Panc1 (cell line): Measurements from ENCODE around the gene EID2. TPM values are rescaled to one million over a fixed set of nuclear protein-coding genes. Genes with fewer than 3 reads are reported as not detected.

Experiments used
- ATAC-seq: fragments of 200-7000 bp; cut with Tn5 transposase; 2 replicates; pipeline ENCODE4 v1.9.1; 2020; ENCODE audit warnings: mild to moderate bottlenecking, moderate library complexity
- BruUV-seq: library from RNA; stranded (reverse); fragments of 400-500 nt; replicated peaks from 2 replicates; lab custom pipeline; 2021; lab: Mats Ljungman, UMichigan
- CTCF ChIA-PET: fragments of 300-600 bp; sonication (Branson Sonifier 250); formaldehyde crosslinking; loops from one replicate; lab custom pipeline; 2022; ENCODE audit warnings: antibody characterized with exemption; lab: Charles Lee
- POLR2A ChIA-PET: fragments of 300-600 bp; sonication (Branson Sonifier 250); formaldehyde crosslinking; loops from one replicate; lab custom pipeline; 2022; ENCODE audit warnings: antibody characterized with exemption; lab: Charles Lee
- DNase-seq: peaks from one replicate; pipeline ENCODE4 v3.0.0-alpha.2; 2010; ENCODE audit warnings: low read depth, low spot score
- H3K27ac ChIP-seq: 2 replicates; pipeline ENCODE4 v1.5.1; 2011; ENCODE audit warnings: mild to moderate bottlenecking, low read length, inconsistent platforms
- H3K27me3 ChIP-seq: fragments of 200-500 bp; sonication (Bioruptor generic); 2 replicates; pipeline ENCODE4 v1.6.0; 2014; ENCODE audit warnings: low read length, inconsistent platforms; ENCODE audit not compliant: control insufficient read depth, insufficient read depth
- H3K36me3 ChIP-seq: fragments of 200-500 bp; sonication (Bioruptor generic); 2 replicates; pipeline ENCODE4 v1.5.1; 2014; ENCODE audit warnings: inconsistent platforms, mild to moderate bottlenecking, low read length, moderate library complexity; ENCODE audit not compliant: control insufficient read depth, insufficient read depth
- H3K4me1 ChIP-seq: 2 replicates; pipeline ENCODE4 v1.5.1; 2011; ENCODE audit warnings: inconsistent platforms, mild to moderate bottlenecking, low read length, moderate library complexity; ENCODE audit not compliant: control insufficient read depth, insufficient read depth
- H3K4me3 ChIP-seq, 2 experiments: 2 replicates each; pipeline ENCODE4 v1.5.1; 2011 to 2012; ENCODE audit warnings: low read depth in 2 of 2, low read length in 2 of 2, mild to moderate bottlenecking in 2 of 2, inconsistent platforms in 1 of 2, moderate library complexity in 1 of 2
- H3K9me3 ChIP-seq: fragments of 200-500 bp; sonication (Bioruptor generic); 2 replicates; pipeline ENCODE4 v1.5.1; 2014; ENCODE audit warnings: low read depth, mild to moderate bottlenecking, inconsistent platforms, low read length, moderate library complexity; ENCODE audit not compliant: control insufficient read depth, insufficient read depth
- POLR2AphosphoS5 ChIP-seq: IDR thresholded peaks from 2 replicates; pipeline ENCODE4 v1.6.1; 2012; ENCODE audit warnings: mild to moderate bottlenecking, low read depth, low read length, moderate library complexity
- SIN3A ChIP-seq: IDR thresholded peaks from 2 replicates; pipeline ENCODE4 v1.6.1; 2012; ENCODE audit warnings: low read depth, mild to moderate bottlenecking, low read length, moderate library complexity, borderline replicate concordance; ENCODE audit not compliant: insufficient read depth
- TCF7L2 ChIP-seq: IDR thresholded peaks from 2 replicates; pipeline ENCODE4 v1.6.1; 2011; ENCODE audit warnings: mild to moderate bottlenecking, low read depth, low read length, inconsistent platforms
- in situ Hi-C: cut with HindIII; loops from 2 replicates; pipeline ENCODE4 v1.10.0; 2016; ENCODE audit warnings: low sequenced_read_pairs, low pct_unique_long_range_greater_than_20kb
- intact Hi-C: fragments of 100-400 bp; cut with micrococcal nuclease; formaldehyde crosslinking; loops from one replicate; pipeline ENCODE4 v1.10.0; 2022; ENCODE audit not compliant: unreplicated experiment
- total RNA-seq: library from RNA; stranded (reverse); gene quantifications from one replicate; pipeline ENCODE4 v1.2.1, GENCODE V29; 2021; ENCODE audit not compliant: unreplicated experiment
- TF ChIP-seq, protein P1 (sequence below), 2 experiments: IDR thresholded peaks; 2 replicates each; pipeline ENCODE4 v1.6.1; 2011 to 2012; ENCODE audit warnings: low read depth in 2 of 2, control low read depth in 1 of 2, low read length in 1 of 2, mild to moderate bottlenecking in 1 of 2, moderate library complexity in 1 of 2; ENCODE audit not compliant: insufficient read depth in 1 of 2
- TF ChIP-seq, protein P2 (sequence below): fragments of 450-650 bp; IDR thresholded peaks from 2 replicates; pipeline ENCODE4 v1.5.1; 2017; ENCODE audit warnings: mild to moderate bottlenecking

The EID2 gene
- total RNA-seq, 1 experiment from 2014 or later: 163 TPM

GRCh38 chr19:39544226-39544903 is 4.4 kb upstream of the EID2 start:
- in situ Hi-C loops (loop anchor here (5.0 to 10.0 kb wide), 2 partner anchors 42 to 320 kb away; no protein-coding TSS in a partner anchor), intact Hi-C loops (loop anchor here (5.0 kb wide), 1 partner anchor 288 kb away; the partner anchor contains the start of gene DYRK1B)
- POLR2A ChIA-PET: interaction anchor here (0.6 to 3.5 kb wide), 6 partner anchors 30 to 886 kb away, joined by 3 to 24 read pairs (median 4); partner anchors contain the start of gene RPS16
- Histone ChIP-seq H3K9me3 (no peaks in the 10 kb centered on the region), H3K4me3 (no peak overlapping the region), H3K4me1 (peaks cover 15% of the 10 kb centered on the region), H3K27ac (no peak overlapping the region), H3K27me3 (peaks cover 24% of the 10 kb centered on the region), H3K36me3 (no peaks in the 10 kb centered on the region)
- CTCF ChIA-PET: interaction anchor here (0.5 to 17.8 kb wide), 14 partner anchors 8 to 463 kb away, joined by 3 to 508 read pairs (median 4); partner anchors contain the start of genes RPS16 and SUPT5H
- ATAC-seq: no peak
- no TSS peak for BruUV-seq
- TF ChIP-seq, protein P1, sequence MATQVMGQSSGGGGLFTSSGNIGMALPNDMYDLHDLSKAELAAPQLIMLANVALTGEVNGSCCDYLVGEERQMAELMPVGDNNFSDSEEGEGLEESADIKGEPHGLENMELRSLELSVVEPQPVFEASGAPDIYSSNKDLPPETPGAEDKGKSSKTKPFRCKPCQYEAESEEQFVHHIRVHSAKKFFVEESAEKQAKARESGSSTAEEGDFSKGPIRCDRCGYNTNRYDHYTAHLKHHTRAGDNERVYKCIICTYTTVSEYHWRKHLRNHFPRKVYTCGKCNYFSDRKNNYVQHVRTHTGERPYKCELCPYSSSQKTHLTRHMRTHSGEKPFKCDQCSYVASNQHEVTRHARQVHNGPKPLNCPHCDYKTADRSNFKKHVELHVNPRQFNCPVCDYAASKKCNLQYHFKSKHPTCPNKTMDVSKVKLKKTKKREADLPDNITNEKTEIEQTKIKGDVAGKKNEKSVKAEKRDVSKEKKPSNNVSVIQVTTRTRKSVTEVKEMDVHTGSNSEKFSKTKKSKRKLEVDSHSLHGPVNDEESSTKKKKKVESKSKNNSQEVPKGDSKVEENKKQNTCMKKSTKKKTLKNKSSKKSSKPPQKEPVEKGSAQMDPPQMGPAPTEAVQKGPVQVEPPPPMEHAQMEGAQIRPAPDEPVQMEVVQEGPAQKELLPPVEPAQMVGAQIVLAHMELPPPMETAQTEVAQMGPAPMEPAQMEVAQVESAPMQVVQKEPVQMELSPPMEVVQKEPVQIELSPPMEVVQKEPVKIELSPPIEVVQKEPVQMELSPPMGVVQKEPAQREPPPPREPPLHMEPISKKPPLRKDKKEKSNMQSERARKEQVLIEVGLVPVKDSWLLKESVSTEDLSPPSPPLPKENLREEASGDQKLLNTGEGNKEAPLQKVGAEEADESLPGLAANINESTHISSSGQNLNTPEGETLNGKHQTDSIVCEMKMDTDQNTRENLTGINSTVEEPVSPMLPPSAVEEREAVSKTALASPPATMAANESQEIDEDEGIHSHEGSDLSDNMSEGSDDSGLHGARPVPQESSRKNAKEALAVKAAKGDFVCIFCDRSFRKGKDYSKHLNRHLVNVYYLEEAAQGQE (IDR thresholded peaks at IDR 0.05; ENCODE audit: insufficient read depth in 1 of 2, low read depth in 2 of 2, low read length in 1 of 2): no peak
- TF ChIP-seq POLR2AphosphoS5 (no peak), SIN3A (no peak), TCF7L2 (no peak)
- TF ChIP-seq, protein P2, sequence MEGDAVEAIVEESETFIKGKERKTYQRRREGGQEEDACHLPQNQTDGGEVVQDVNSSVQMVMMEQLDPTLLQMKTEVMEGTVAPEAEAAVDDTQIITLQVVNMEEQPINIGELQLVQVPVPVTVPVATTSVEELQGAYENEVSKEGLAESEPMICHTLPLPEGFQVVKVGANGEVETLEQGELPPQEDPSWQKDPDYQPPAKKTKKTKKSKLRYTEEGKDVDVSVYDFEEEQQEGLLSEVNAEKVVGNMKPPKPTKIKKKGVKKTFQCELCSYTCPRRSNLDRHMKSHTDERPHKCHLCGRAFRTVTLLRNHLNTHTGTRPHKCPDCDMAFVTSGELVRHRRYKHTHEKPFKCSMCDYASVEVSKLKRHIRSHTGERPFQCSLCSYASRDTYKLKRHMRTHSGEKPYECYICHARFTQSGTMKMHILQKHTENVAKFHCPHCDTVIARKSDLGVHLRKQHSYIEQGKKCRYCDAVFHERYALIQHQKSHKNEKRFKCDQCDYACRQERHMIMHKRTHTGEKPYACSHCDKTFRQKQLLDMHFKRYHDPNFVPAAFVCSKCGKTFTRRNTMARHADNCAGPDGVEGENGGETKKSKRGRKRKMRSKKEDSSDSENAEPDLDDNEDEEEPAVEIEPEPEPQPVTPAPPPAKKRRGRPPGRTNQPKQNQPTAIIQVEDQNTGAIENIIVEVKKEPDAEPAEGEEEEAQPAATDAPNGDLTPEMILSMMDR: no peak
- no peak for DNase-seq

DNA sequence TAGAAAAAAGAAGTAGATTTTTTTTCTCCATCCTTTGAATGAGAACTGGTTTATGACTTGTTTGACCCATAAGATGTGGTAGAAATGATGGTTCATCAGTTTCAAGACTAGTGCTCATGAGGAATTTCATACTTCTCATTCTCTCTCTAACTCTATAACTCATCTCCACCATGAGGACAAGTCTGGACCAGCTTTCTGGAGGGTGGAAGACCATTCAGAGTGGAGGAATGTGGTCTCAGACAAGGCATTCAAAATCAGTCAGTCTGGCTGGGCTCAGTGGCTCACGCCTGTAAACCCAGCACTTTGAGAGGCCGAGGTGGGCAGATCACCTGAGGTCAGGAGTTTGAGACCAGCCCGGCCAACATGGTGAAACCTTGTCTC is 3.5 kb upstream of the EID2 start:
- TF ChIP-seq, protein P1 (IDR thresholded peaks at IDR 0.05; ENCODE audit: insufficient read depth in 1 of 2, low read depth in 2 of 2, low read length in 1 of 2): no peak
- TF ChIP-seq, protein P2: no peak
- TF ChIP-seq POLR2AphosphoS5 (no peak), TCF7L2 (no peak), SIN3A (no peak)
- no peaks in the 10 kb centered on the region for H3K9me3 ChIP-seq
- H3K36me3 ChIP-seq: no peaks in the 10 kb centered on the region
- POLR2A ChIA-PET: interaction anchor here (0.5 to 2.1 kb wide), 2 partner anchors 108 to 291 kb away, joined by 8 to 21 read pairs; partner anchors contain the start of genes DYRK1B and RPS16
- DNase-seq (no peak), ATAC-seq (no peak)
- no peak overlapping the region for H3K27ac ChIP-seq
- in situ Hi-C loops (loop anchor here (5.0 to 10.0 kb wide), 2 partner anchors 41 to 321 kb away; no protein-coding TSS in a partner anchor), intact Hi-C loops (loop anchor here (5.0 kb wide), 1 partner anchor 289 kb away; the partner anchor contains the start of gene DYRK1B)
- no peak overlapping the region for H3K4me3 ChIP-seq
- CTCF ChIA-PET: interaction anchor here (0.6 to 17.8 kb wide), 6 partner anchors 8 to 249 kb away, joined by 3 to 508 read pairs (median 9); no protein-coding TSS in a partner anchor
- H3K4me1 ChIP-seq: peaks cover 22% of the 10 kb centered on the region
- BruUV-seq: no TSS peak
- H3K27me3 ChIP-seq: peaks cover 24% of the 10 kb centered on the region
